Lung (tissue), 12 donors: ENCODE measurements around the gene CD244. TPM values are rescaled to one million over a fixed set of nuclear protein-coding genes. Genes with fewer than 3 reads are reported as not detected.

ENCODE experiments used
- ATAC-seq: fragments of 200-7000 bp; cut with Tn5 transposase; one replicate; pipeline ENCODE4 v1.9.1; 2020; ENCODE audit warnings: moderate number of reproducible peaks; ENCODE audit not compliant: insufficient read depth, low FRiP score
- DNase-seq, 3 donors: peaks; one replicate each; pipeline ENCODE4 v3.0.0-alpha.2; 2013 to 2017
- H3K27ac ChIP-seq, 2 donors: one replicate each; pipeline ENCODE4 v1.5.1; 2013; ENCODE audit warnings: mild to moderate bottlenecking in 2 of 2, moderate library complexity in 2 of 2, control low read depth in 1 of 2, inconsistent platforms in 1 of 2, low read depth in 1 of 2, low read length in 1 of 2
- H3K27me3 ChIP-seq, 3 donors: one replicate each; pipeline ENCODE4 v1.5.1; 2013; ENCODE audit warnings: low read length in 2 of 3; ENCODE audit not compliant: control insufficient read depth in 3 of 3, insufficient read depth in 3 of 3
- H3K36me3 ChIP-seq, 4 donors: one replicate each; pipeline ENCODE4 v1.5.1; 2013; ENCODE audit warnings: low read length in 4 of 4, mild to moderate bottlenecking in 1 of 4, moderate library complexity in 1 of 4; ENCODE audit not compliant: control insufficient read depth in 4 of 4, insufficient read depth in 4 of 4
- H3K4me1 ChIP-seq, 5 donors: one replicate each; pipeline ENCODE4 v1.5.1; 2013; ENCODE audit warnings: low read length in 5 of 5, mild to moderate bottlenecking in 2 of 5, moderate library complexity in 1 of 5; ENCODE audit not compliant: control insufficient read depth in 5 of 5, insufficient read depth in 5 of 5
- H3K4me3 ChIP-seq: one replicate; pipeline ENCODE4 v1.5.1; 2013; ENCODE audit warnings: mild to moderate bottlenecking, control low read depth, moderate library complexity
- H3K9ac ChIP-seq, 2 donors: one replicate each; pipeline ENCODE4 v1.5.1; 2013; ENCODE audit warnings: low read length in 2 of 2, control low read depth in 1 of 2; ENCODE audit not compliant: insufficient read depth in 1 of 2
- H3K9me3 ChIP-seq, 4 donors: one replicate each; pipeline ENCODE4 v1.5.1; 2013; ENCODE audit warnings: low read length in 3 of 4, mild to moderate bottlenecking in 1 of 4, moderate library complexity in 1 of 4; ENCODE audit not compliant: control insufficient read depth in 4 of 4, insufficient read depth in 3 of 4
- CTCF ChIP-seq: IDR thresholded peaks from 2 replicates; pipeline ENCODE4 v1.5.1; 2012; ENCODE audit warnings: mild to moderate bottlenecking; ENCODE audit errors: control extremely low read depth, extremely low read depth
- WGBS, 2 donors: extraction: QIAGEN DNeasy Blood & Tissue Kit; methylation state at CpG; one replicate each; pipeline ENCODE4 v1.1.7; 2013; 5-methylcytosine and 5-hydroxymethylcytosine counted together
- polyA plus RNA-seq, 2 donors: library from polyadenylated mRNA; stranded (reverse); fragments of 200-250 nt; gene quantifications; one replicate each; pipeline ENCODE4 v1.2.1, GENCODE V29; 2013
- total RNA-seq, 2 donors: library from RNA; depleted of rRNA in 1 of 2; stranded (reverse); fragments of >200 nt in 1 of 2; gene quantifications; one replicate each; pipeline ENCODE4 v1.2.1, GENCODE V29; 2014 to 2021
- donor health status: control.
- donor health status: control.
- donor health status: Bipolar disorder and iron deficiency.
- donor health status: healthy.
- donor health status: DM: yes; HTN: yes; CAD: no.

CD244 gene
- total and polyA plus RNA-seq, 4 donors = 0.57 to 3.2 (median 2.3) TPM

DNA sequence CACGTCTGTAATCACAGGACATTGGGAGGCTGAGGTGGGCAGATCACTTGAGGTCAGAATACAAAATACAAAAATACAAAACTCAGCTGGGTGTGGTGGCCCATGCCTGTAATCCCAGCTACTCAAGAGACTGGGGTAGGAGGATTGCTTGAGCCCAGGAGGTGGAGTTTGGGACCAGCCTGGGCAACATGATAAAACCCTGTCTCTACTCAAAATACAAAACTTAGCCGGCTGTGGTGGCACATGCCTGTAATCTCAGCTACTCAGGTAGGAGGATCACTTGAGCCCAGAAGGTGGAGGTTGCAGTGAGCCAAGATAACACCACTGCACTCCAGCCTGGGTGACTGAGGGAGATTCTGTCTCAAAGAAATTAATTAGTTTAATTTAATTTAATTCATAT lies 28.8 kb upstream of the CD244 start:
- Histone ChIP-seq H3K36me3 (no peaks in the 10 kb centered on the region), H3K4me1 (peaks cover 0 to 1% (median 0%) of the 10 kb centered on the region in 5 donors), H3K27me3 (no peaks in the 10 kb centered on the region), H3K4me3 (no peak overlapping the region), H3K27ac (no peak overlapping the region), H3K9ac (no peak overlapping the region), H3K9me3 (peaks cover 0 to 5% (median 0%) of the 10 kb centered on the region in 4 donors)
- 49 to 77% methylated on average over 2 of the region's 2 CpGs for WGBS, 2 donors
- ATAC-seq = no peak
- TF ChIP-seq CTCF = no peak
- DNase-seq = no peak

GRCh38 chr1:160888926-160889325 lies 26.2 kb upstream of the CD244 start:
- H3K27me3 ChIP-seq = no peaks in the 10 kb centered on the region
- H3K4me3 ChIP-seq = no peak overlapping the region
- H3K36me3 ChIP-seq = no peaks in the 10 kb centered on the region
- H3K9me3 ChIP-seq = peaks cover 0 to 3% (median 0%) of the 10 kb centered on the region in 4 donors
- peaks cover 0 to 3% (median 0%) of the 10 kb centered on the region in 5 donors for H3K4me1 ChIP-seq
- DNase-seq (no peak), ATAC-seq (no peak)
- no peak for TF ChIP-seq CTCF
- 34 to 47% methylated on average over 2 of the region's 2 CpGs for WGBS, 2 donors
- H3K9ac ChIP-seq = no peak overlapping the region
- no peak overlapping the region for H3K27ac ChIP-seq

- no peak for ATAC-seq
- Histone ChIP-seq H3K27ac (no peak overlapping the region), H3K36me3 (no peaks in the 10 kb centered on the region), H3K4me3 (no peak overlapping the region), H3K4me1 (peaks cover 0 to 3% (median 0%) of the 10 kb centered on the region in 5 donors), H3K27me3 (no peaks in the 10 kb centered on the region), H3K9me3 (no peaks in the 10 kb centered on the region), H3K9ac (no peak overlapping the region)
- no peak for TF ChIP-seq CTCF
- DNase-seq = no peak
- 52 to 80% methylated on average over 2 of the region's 2 CpGs for WGBS, 2 donors
These were observed 24.4 kb upstream of the CD244 start for GRCh38 chr1:160887071-160887470.

DNA sequence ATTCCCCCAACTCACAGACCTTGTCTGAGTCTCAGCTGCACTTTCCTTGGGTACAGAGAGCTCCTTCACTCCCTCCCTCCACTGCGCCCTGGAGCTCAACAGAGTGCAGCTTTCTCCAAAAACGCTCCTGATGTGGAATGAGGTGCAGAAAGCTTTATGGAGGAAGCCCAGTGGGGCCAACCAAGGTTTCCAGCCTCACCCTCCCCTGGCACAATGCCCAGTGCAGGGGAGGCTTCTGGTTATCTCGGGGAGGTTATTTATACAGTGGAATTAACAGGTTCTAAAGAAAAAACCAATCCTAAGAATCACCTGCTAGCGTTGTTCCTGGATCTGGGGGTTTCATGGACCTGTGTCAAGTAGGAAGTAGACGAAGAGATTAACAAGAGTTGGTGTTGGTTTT lies 22.4 kb upstream of the CD244 start, which contains the start of gene ITLN1:
Gene ITLN1, minus strand, starts transcription at position 139 of the 400 bp plus-strand sequence. CDS start 303 bp downstream, outside the sequence.
- no peak within 1 kb of the TSS for H3K4me3 ChIP-seq
- no peak within 1 kb of the TSS for H3K9ac ChIP-seq
- no peak for ATAC-seq
- H3K9me3 ChIP-seq = no peaks in the 10 kb centered on the region
- no peaks in the 10 kb centered on the region for H3K27me3 ChIP-seq
- DNase-seq = no peak
- TF ChIP-seq CTCF = no peak
- no peak within 1 kb of the TSS for H3K27ac ChIP-seq
- peaks cover 0 to 3% (median 0%) of the 10 kb centered on the region in 5 donors for H3K4me1 ChIP-seq
- 56 to 66% methylated on average over 5 of the region's 5 CpGs for WGBS, 2 donors
- H3K36me3 ChIP-seq = no peaks in the 10 kb centered on the region
